ENCODE results near the gene SYNDIG1L. TPM values are rescaled to one million over a fixed set of nuclear protein-coding genes. Genes with fewer than 3 reads are reported as not detected.
"Not testable (repeated sequence)": the region's sequence is repeated elsewhere in the genome, so short reads cannot be mapped to it uniquely, and the experiment has no call there.

The SYNDIG1L gene
- under 1 TPM; 0.12 to 0.36 (median 0.27) TPM for polyA plus RNA-seq (ENCODE audit: insufficient read length in 4 of 4)

DNA sequence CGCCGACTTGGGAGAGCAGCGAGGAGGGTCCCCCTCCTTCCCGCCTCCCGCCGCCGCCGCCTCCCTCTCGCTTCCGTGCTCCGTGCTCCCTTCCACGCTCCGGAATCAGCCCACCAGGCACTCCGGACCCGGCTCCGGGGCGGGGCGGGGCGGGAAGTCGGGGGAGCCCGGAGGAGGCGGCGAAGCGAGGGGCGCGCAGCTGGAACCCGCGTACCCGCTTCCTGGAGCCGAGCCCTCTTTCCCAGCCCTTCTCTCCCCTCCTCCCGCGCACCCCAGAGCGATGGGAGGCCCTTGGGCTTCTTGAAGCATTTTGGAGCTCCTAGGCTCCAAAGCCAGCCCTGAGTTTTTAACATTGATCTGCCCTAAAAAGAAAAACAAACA lies at the start of gene SYNDIG1L:
TSS of gene SYNDIG1L (minus strand) at position 9 of the 381 bp plus-strand sequence. CDS start 16,466 bp downstream, outside the sequence.
- DNase-seq (ENCODE audit: low read depth in 4 of 4, low spot score in 3 of 4), result no peak

DNA sequence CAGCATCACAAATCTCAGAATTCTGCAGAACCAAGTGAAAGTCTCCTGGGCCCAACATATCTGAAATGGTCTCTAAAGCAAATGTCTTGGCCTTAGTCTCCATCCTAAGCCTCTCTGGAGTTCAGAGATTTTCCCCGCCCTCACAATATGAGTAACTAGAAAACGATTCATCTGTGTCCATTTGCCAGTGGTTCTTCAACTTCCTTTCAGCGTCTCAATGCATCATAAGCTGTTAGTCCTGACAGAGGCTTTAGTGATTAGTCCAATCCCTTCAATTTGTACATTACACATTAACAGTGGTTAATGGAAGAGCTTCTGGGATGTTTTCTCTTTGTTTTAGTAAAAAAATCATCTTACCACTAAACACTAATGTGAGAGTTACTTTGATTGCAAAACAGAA lies 49.7 kb upstream of the SYNDIG1L start:
- no peak for DNase-seq (ENCODE audit: low read depth in 4 of 4, low spot score in 3 of 4)

GRCh38 chr14:74474376-74474775 lies 48.4 kb upstream of the SYNDIG1L start:
- DNase-seq (ENCODE audit: low read depth in 4 of 4, low spot score in 3 of 4), result no peak

DNA sequence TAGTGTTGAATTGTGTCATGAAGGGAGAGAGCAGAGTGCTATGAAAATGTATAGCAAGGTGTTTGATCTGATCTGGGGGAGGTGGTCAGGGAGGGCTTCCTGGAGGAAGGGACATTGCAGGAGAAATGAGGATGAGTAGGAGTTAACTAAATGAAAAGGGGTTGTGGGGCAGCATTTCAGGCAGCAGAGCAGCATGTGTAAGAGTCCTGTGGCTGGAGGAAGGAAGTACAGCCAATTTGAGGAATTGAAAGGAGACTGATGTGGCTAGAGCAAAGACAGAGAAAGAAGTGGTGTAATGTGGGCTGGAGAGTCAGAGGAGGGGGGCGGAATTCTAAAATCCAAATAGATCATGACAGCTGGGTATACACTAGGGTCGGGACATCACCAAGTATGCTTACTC lies 46.6 kb upstream of the SYNDIG1L start:
- DNase-seq (ENCODE audit: low read depth in 4 of 4, low spot score in 3 of 4), result no peak

DNA sequence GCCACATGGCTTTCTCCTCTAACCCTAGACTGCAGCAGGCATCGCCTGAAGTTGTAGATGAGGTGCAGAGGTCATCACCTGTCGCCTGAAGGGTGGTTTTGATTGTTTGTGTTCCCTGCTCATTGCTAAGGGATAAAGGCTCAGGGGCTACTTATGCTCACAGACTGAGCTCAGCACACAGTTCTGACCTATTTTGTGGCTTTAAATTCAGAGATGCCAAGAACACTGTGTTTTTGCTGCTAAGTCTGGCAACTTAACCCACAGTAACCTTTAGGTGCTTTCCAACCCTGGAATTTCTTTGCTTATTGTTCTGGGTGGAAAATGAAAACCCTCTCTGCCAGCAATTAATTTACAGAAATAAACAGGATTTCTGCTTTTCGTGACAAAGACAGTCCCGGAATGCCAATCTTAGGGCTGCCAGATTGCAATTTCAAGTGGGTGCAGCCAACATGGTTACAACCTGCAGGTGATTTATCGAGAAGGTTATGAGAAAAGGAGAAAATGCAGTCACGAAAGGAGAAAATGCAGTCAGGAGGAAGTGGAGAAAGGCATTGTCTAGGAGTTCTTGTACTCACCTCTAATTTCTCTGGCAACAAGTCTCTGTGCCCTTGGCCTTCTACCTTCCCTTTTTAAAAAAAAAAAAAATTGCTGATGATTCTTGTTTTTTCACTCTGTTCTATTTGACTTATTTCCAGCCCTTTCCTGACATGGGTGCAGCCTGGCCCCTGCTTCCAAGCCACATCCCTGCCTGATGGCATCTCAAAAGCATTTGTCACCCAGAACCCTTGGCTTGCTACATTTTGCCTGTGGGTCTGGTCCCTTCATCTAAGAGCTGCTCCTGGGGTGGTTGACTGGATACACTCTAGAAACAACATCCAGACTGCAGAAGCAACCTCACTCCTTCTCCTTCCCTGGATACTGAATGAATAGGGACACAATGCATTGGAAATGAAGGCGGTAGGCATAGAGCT lies 43.8 kb upstream of the SYNDIG1L start:
- no peak for DNase-seq (ENCODE audit: low read depth in 4 of 4, low spot score in 3 of 4)

DNA sequence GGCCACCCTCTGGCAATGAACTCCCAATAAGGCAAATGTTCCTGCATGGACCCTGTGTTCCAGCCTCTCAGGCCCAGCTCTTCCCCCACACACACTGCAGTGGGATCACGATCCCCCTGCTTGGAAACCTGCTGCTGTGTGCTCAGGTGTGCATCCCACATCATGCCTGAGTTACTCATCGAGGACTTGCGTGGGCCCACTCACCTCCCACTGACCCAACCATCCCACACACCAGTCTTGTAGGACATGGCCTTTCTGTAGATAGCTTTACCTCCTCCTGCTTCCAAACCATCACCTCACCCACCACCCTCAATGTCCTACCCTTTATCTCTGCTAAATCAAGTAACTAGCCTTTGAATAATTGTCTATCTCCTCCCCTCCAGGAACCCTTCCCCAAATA lies 42.5 kb upstream of the SYNDIG1L start:
- DNase-seq (ENCODE audit: low read depth in 4 of 4, low spot score in 3 of 4), result no peak

- DNase-seq (ENCODE audit: low read depth in 4 of 4, low spot score in 3 of 4), result no peak
Measured at GRCh38 chr14:74465335-74465734, 39.3 kb upstream of the SYNDIG1L start.

GRCh38 chr14:74464785-74465184 lies 38.8 kb upstream of the SYNDIG1L start:
- DNase-seq (ENCODE audit: low read depth in 4 of 4, low spot score in 3 of 4), result no peak

DNA sequence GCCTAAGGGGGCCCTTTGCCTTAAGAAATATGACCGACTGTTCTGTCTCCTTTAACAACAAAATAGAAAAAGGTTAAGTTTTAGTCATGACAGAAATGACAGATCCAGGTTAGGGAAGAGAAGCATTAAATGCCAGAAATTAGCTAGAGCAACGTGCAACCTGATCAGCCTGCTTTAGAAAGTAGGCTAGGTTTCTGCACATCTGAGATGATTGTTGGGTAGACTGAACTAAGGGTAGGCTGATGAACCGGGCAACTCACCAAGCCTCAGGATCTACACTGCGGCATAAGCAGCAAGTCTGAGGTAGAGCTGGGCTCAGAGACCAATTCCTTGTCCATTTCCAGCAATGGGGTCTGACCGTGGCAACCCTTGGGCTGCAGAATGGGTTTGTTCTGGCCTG lies 37.7 kb upstream of the SYNDIG1L start:
- DNase-seq (ENCODE audit: low read depth in 4 of 4, low spot score in 3 of 4), result no peak

GRCh38 chr14:74462993-74463392 lies 37.0 kb upstream of the SYNDIG1L start:
- no peak for DNase-seq (ENCODE audit: low read depth in 4 of 4, low spot score in 3 of 4)

DNA sequence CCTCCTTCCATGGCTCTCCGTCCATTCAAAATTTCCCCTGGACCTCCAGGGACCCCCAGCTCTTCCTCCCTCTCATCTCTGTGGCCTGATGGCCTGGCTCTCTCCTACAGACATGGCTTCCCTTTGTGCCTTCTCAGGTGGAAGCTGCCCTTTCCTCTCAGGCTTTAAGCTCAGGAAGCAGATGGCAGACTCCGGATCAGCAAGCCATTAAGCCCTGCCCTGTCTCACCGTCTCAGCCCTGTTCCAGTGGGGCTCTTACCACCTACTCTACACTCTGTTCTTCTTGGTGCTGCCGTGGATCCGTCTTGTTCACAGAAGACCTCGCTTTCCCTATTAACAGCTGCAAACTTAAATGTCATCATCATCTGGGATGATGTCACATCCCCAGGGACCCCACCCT lies 34.0 kb upstream of the SYNDIG1L start:
- DNase-seq (ENCODE audit: low read depth in 4 of 4, low spot score in 3 of 4), result no peak

DNA sequence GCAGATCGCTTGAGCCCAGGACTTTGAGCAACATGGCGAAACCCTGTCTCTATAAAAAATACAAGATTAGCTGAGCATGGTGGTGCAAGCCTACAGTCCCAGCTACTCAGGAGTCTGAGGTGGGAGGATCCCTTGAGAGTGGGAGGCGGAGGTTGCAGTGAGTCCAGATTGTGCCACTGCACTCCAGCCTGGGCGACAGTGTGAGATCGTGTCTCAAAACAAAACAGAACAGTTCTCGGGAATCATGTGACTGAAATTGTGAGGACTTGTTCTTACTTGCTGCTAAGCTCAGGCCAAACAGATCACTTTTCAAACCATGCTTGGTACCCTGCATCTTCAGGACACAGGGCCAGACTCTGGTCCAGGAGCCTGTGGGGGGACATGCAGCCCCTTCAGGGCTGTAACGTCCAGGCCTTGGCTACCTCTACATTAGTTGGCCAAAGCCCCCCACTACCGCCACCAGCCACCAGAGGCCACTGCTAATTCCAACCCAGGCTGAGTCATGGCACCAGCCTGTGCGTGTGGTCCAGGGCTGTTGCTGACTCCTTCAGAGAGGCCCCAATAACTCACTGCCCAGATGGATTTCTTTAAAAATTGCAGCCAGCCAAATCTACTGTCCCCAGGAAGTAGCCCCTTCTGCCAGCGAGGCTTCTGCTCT lies 33.4 kb upstream of the SYNDIG1L start:
- DNase-seq (ENCODE audit: low read depth in 4 of 4, low spot score in 3 of 4), result no peak

GRCh38 chr14:74457565-74457895 lies 31.5 kb upstream of the SYNDIG1L start:
- no peak for DNase-seq (ENCODE audit: low read depth in 4 of 4, low spot score in 3 of 4)

- DNase-seq (ENCODE audit: low read depth in 4 of 4, low spot score in 3 of 4), result no peak
Measured at GRCh38 chr14:74456684-74457564, 30.9 kb upstream of the SYNDIG1L start.

GRCh38 chr14:74454397-74454796 lies 28.4 kb upstream of the SYNDIG1L start:
- DNase-seq (ENCODE audit: low read depth in 4 of 4, low spot score in 3 of 4), result not testable (repeated sequence)

DNA sequence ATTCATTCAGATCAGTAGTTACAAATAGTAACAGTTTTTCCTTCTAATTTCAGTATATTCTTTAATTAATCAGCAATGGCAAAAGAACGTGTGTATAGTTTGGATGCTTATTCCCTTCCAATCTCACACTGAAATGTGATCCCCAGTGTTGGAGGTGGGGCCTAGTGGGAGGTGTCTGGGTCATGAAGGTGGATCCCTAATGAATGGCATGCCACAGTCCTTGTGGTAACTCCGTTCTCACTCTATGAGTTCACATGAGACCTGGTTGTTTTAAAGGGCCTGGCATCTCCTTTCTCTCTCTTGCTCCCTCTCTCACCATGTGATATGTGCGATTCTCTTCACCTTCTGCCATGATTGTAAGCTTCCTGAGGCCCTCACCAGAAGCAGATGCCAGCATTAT lies 18.9 kb upstream of the SYNDIG1L start:
- no peak for DNase-seq (ENCODE audit: low read depth in 4 of 4, low spot score in 3 of 4)

DNA sequence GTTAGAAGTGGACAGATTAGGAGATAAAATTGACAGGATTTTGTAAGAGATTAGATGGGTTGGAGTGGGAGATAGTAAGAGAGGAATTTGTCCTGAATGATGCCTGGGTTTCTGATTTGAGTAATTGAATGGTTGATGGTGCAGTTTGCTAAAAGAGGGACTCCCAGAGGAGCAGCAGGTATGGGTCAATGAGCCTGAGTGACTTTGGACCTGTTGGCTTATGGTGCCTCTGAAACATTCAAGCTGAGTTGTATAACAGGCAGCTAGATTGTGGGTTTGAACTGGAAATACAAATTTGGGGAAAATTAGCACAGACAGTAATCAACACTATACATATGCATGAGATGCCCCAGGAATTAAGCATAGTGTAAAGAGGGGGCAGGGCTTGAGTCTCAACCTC lies 16.7 kb upstream of the SYNDIG1L start:
- no peak for DNase-seq (ENCODE audit: low read depth in 4 of 4, low spot score in 3 of 4)

GRCh38 chr14:74441113-74441512 lies 15.1 kb upstream of the SYNDIG1L start:
- DNase-seq (ENCODE audit: low read depth in 4 of 4, low spot score in 3 of 4), result no peak

DNA sequence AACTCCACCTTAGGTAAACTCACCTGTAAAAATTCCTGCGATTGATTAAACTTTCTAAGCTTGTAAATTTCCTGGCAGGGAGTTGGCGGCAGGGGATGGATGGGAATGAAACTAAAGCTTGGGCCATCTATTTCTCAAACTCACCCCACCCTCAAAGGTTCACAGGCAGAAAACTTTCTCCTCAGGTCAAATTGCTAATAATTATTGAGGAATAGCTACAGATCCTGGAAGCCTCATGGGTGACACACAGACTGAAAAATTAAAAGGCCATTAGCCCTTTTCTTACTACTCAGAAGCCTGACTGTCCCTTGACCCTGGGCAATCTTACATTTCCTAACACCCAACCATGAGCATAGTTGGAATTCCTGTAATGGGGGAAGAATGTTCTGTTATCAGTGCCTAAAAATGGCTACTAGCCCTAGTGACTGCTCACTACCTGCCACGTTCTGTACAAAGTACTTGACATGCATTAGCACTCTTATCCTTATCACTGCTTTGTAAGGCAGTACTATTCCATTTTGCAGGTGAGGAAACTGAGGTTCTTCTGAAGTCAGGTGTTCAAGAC lies 12.4 kb upstream of the SYNDIG1L start:
- no peak for DNase-seq (ENCODE audit: low read depth in 4 of 4, low spot score in 3 of 4)

DNA sequence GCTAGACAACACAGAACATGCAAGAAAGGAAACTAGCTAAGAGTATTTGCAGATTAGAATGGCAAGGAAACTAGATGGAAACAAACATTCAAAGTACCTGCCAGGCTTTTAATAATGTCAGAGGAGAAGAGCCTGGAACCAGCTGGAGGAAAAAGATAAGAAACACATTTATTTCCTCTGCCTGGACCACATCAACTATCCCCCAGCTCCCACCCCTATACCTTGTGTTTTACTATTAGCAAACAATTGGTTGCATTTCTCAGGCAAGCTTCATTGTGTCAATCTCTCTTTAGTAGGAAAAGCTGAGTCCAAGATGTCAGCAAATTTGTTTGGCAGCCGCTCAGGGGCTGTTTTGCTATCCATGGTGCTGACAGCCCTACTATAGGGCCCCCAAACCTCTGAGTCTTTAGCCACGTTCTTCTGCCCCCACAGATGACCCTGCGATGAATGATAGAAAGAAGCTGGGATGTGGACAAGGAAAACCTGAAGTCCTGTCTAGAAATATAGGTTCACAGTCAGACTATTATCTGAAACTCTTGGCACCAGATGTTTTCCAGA lies 11.6 kb upstream of the SYNDIG1L start:
- no peak for DNase-seq (ENCODE audit: low read depth in 4 of 4, low spot score in 3 of 4)

Measured in left renal pelvis (tissue), 4 donors.